Ovary (tissue), 3 donors: ENCODE results near the gene CFAP92.

Experiments
- CTCF ChIP-seq, 3 donors: fragments of 450-650 bp in 2 of 3; fragments of 200-600 bp in 1 of 3; IDR thresholded peaks; one replicate each; pipeline versions ENCODE4 v1.5.1 to v1.8.0; 2016 to 2022; ENCODE audit warnings: antibody characterized with exemption in 3 of 3, mild to moderate bottlenecking in 1 of 3
- EP300 ChIP-seq: sonication (generic); formaldehyde crosslinking; IDR thresholded peaks from one replicate; pipeline ENCODE4 v1.6.1; 2017; ENCODE audit warnings: antibody characterized with exemption
- donor health status: DM: no; HTN: no; CAD: no.

GRCh38 chr3:129018751-129019150, 24.9 kb upstream of the CFAP92 start:
- TF ChIP-seq CTCF (IDR thresholded peaks at IDR 0.05) (no peak), EP300 (no peak)
